ENCODE measurements around the gene GIPC3.

The GIPC3 gene

DNA sequence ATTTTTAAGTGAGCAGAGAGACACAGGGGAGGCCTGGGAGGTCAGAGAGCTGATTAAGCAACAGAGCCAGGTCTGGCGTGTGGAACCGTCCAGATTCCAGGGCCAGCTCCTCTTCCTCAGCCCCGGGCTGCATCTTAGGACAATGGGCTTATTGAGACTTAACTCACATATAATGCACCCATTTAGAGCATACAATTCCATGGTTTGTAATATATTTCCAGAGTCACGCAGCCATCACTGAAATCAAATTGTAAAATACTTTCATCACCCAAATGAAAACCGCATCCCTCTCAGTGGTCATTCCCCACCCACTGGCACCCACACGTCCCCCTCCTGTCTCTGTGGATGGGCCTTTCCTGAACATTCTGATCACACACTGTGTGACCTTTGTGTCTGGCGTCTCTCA is 14.7 kb upstream of the GIPC3 start:
- DNase-seq (ENCODE audit: low read depth): no peak
- in situ Hi-C loops (cut with HindIII; ENCODE audit: low sequenced_read_pairs): no loop called here
- no peak overlapping the region for H3K4me3 ChIP-seq (ENCODE audit: low read depth, low read length)
- TF ChIP-seq, protein P1, sequence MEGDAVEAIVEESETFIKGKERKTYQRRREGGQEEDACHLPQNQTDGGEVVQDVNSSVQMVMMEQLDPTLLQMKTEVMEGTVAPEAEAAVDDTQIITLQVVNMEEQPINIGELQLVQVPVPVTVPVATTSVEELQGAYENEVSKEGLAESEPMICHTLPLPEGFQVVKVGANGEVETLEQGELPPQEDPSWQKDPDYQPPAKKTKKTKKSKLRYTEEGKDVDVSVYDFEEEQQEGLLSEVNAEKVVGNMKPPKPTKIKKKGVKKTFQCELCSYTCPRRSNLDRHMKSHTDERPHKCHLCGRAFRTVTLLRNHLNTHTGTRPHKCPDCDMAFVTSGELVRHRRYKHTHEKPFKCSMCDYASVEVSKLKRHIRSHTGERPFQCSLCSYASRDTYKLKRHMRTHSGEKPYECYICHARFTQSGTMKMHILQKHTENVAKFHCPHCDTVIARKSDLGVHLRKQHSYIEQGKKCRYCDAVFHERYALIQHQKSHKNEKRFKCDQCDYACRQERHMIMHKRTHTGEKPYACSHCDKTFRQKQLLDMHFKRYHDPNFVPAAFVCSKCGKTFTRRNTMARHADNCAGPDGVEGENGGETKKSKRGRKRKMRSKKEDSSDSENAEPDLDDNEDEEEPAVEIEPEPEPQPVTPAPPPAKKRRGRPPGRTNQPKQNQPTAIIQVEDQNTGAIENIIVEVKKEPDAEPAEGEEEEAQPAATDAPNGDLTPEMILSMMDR (IDR thresholded peaks at IDR 0.05; ENCODE audit: low read depth, low read length, missing control alignments): no peak

DNA sequence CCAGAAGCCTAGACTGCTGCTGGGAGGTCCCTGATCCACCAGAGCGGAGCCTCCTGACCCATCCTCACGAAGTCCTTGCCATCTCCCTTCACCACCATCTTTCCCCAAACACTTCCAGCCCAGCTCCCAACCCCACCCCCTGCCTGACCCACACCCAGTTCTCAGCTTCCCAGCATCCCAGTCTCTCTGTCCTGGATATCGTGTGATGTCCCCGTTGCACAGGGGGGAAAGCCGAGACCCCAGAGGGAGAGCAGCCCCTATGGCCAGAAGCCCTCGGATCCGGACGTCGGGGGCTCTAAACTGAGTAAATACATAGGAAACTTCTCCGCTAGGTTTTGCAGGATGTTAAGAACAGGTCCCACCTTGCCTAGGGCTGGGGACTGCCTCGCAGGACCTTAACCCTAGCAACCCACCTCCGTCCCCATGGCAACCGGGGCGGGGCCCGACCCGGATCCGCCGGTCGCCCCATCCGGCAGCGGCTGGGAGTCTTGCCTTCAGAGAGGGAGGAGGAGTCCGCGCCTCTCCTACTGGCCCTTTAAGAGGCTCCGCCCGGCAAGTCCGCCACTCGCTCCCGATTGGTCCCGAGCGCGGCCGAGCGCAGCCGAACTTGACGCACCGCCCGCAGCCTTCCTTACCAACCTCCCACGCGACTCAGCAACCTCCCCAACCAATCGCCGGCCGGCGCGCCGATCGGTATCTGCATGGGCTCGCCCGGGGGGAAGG is 13.0 kb upstream of the GIPC3 start:
- DNase-seq (ENCODE audit: low read depth): peak; percentile 99
- H3K4me3 ChIP-seq (ENCODE audit: low read depth, low read length): peak overlapping the region; percentile 44
- in situ Hi-C loops (cut with HindIII; ENCODE audit: low sequenced_read_pairs): no loop called here
- TF ChIP-seq, protein P1 (IDR thresholded peaks at IDR 0.05; ENCODE audit: low read depth, low read length, missing control alignments): no peak

DNA sequence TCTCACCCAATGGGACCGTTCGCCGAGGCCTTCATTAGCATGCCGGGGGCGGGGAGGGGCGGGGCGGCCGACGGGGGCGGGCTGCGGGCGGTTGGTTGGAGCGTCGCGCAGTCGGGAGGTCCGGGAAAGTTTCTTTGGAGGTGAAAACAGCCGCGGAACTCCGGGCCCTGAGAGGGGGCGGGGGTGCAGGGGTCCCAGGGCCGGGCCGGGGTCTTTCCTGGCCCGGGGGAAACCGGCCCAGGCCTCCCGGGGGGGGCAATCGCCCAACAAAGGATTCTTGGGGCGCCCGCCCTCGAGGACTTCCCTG is 12.5 kb upstream of the GIPC3 start, which contains the start of gene HMG20B:
HMG20B (plus strand) TSS at position 90 of the 307 bp plus-strand sequence. CDS start 366 bp downstream, outside the sequence.
- in situ Hi-C loops (cut with HindIII; ENCODE audit: low sequenced_read_pairs): no loop called here
- peak within 1 kb of the TSS; percentile 87 for H3K4me3 ChIP-seq (ENCODE audit: low read depth, low read length)
- no peak for DNase-seq (ENCODE audit: low read depth)
- TF ChIP-seq, protein P1 (IDR thresholded peaks at IDR 0.05; ENCODE audit: low read depth, low read length, missing control alignments): no peak

- H3K4me3 ChIP-seq (ENCODE audit: low read depth, low read length): peak overlapping the region; percentile 87
- DNase-seq (ENCODE audit: low read depth): no peak
- in situ Hi-C loops (cut with HindIII; ENCODE audit: low sequenced_read_pairs): no loop called here
- TF ChIP-seq, protein P1 (IDR thresholded peaks at IDR 0.05; ENCODE audit: low read depth, low read length, missing control alignments): no peak
These were observed 12.0 kb upstream of the GIPC3 start for GRCh38 chr19:3573162-3573857.

DNA sequence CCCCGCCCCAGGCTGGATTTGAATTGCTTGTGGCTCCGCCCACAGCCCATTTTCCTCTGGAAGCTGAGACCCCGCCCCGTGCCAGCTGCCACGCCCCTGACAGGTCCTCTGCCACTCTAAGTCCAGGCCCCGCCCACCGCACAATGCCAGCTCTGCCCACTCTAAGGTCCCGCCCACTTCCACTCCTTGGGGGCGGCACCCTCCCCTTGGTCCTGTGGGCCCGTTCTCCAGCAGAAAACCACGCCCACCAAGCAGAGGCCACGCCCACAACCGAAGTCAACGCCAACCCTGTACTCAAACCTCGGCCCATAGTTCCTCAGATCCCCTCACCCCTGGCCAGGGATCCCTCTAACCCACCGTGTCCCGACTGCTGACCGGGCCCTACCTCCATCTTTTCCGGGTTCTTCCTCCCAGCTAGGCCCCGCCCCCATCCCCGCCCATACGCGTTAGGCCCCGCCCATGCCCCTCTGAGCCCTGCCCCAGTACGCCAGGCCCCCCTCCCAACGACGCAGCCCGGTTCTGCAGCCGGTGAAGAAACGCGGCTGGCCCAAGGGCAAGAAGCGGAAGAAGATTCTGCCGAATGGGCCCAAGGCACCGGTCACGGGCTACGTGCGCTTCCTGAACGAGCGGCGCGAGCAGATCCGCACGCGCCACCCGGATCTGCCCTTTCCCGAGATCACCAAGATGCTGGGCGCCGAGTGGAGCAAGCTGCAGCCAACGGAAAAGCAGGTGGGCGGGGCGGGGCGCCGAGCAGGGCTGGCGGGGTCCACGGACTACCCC is 11.2 kb upstream of the GIPC3 start:
- peak; percentile 78 for DNase-seq (ENCODE audit: low read depth)
- in situ Hi-C loops (cut with HindIII; ENCODE audit: low sequenced_read_pairs): no loop called here
- TF ChIP-seq, protein P1 (IDR thresholded peaks at IDR 0.05; ENCODE audit: low read depth, low read length, missing control alignments): no peak

DNA sequence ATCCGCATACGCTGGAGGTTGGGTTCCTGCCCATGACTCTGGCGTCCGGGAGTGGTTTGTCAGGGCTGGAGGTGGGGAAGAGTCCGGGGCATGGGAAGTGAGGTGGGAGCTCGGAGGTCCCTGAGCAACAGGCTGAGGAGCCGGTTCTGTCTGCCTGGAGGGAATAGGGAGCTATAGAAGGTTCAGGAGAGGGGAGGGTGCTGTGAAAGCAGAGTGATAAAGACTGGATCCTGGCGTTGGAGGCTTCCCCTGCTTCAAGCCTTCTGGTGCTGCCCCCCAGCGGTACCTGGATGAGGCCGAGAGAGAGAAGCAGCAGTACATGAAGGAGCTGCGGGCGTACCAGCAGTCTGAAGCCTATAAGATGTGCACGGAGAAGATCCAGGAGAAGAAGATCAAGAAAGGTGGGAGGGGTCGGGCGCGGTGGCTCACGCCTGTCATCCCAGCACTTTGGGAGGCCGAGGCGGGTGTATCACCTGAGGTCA is 10.0 kb upstream of the GIPC3 start:
- in situ Hi-C loops (cut with HindIII; ENCODE audit: low sequenced_read_pairs): loop anchor here (5.0 kb wide), 1 partner anchor 47 kb away; no protein-coding TSS in a partner anchor
- TF ChIP-seq, protein P1 (IDR thresholded peaks at IDR 0.05; ENCODE audit: low read depth, low read length, missing control alignments): peak; percentile 34
- DNase-seq (ENCODE audit: low read depth): no peak
- H3K4me3 ChIP-seq (ENCODE audit: low read depth, low read length): no peak overlapping the region

More for the DNA sequence above, 11.2 kb upstream of the GIPC3 start:
- peak overlapping the region; percentile 87 for H3K4me3 ChIP-seq (ENCODE audit: low read depth, low read length)

All from astrocyte of the cerebellum (primary cell).